GM12878 (cell line): ENCODE measurements around the gene ATXN7L3B.

ENCODE experiments used
- CREM ChIP-seq: IDR thresholded peaks from 2 replicates; pipeline ENCODE4 v1.6.1; 2014; ENCODE audit warnings: antibody characterized with exemption, low read depth
- FOS ChIP-seq: IDR thresholded peaks from 3 replicates; pipeline ENCODE4 v1.6.1; 2011; ENCODE audit warnings: borderline replicate concordance; ENCODE audit not compliant: insufficient read length; ENCODE audit errors: extremely low read depth
- JUNB ChIP-seq: IDR thresholded peaks from 2 replicates; pipeline ENCODE4 v1.6.1; 2016; ENCODE audit warnings: antibody characterized with exemption, mild to moderate bottlenecking
- POLR2A ChIP-seq: IDR thresholded peaks from 2 replicates; pipeline ENCODE4 v1.6.1; 2011; ENCODE audit warnings: low read depth, mild to moderate bottlenecking, low read length
- POLR2AphosphoS5 ChIP-seq: IDR thresholded peaks from 2 replicates; pipeline ENCODE4 v1.6.1; 2011; ENCODE audit warnings: mild to moderate bottlenecking, low read length, inconsistent platforms
- SIN3A ChIP-seq: IDR thresholded peaks from 2 replicates; pipeline ENCODE4 v1.6.1; 2012; ENCODE audit warnings: low read depth, low read length, improper control_type of control experiment
- SP1 ChIP-seq: IDR thresholded peaks from one replicate; pipeline ENCODE4 v1.6.1; 2011; ENCODE audit warnings: low read depth, low read length
- STAT3 ChIP-seq: IDR thresholded peaks from 2 replicates; pipeline ENCODE4 v1.6.1; 2011; ENCODE audit warnings: low read depth, low read length, improper control_type of control experiment
- TCF3 ChIP-seq: IDR thresholded peaks from 2 replicates; pipeline ENCODE4 v1.6.1; 2012; ENCODE audit warnings: low read depth, mild to moderate bottlenecking, low read length, borderline replicate concordance; ENCODE audit not compliant: insufficient read depth
- ZBTB11 ChIP-seq: fragments of 450-650 bp; formaldehyde crosslinking; IDR thresholded peaks from 2 replicates; pipeline ENCODE4 v1.5.0; 2022; ENCODE audit warnings: mild to moderate bottlenecking, missing genetic modification characterization
- TF ChIP-seq, protein P1 (sequence below), 3 experiments: IDR thresholded peaks in 2 of 3; conservative IDR thresholded peaks in 1 of 3; 2 replicates each; pipeline ENCODE4 v1.5.1; 2011; ENCODE audit warnings: low read depth in 3 of 3, low read length in 3 of 3, mild to moderate bottlenecking in 3 of 3, control low read depth in 2 of 3, moderate library complexity in 2 of 3, inconsistent platforms in 1 of 3, mixed read lengths in 1 of 3; ENCODE audit not compliant: control insufficient read depth in 2 of 3, insufficient read depth in 1 of 3; ENCODE audit errors: extremely low read depth in 1 of 3

DNA sequence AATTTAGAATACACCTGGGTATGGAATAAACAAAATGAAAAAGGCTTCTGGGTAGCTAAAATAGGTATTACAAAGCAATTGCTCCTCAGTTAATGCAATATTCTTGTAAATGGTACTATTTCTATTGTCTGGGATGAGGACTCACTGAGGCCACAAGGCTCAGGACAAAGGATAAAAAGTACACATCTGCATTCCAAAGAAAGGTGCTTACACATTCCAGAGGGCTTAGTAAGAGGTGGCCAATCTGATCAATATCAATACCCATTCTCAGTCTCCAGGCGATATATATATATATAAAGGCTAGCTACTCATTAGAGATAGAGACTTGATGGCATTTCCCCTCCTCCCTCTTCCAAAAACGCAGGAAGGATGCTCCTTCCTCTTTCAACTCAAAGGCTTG, 43.8 kb downstream of the ATXN7L3B start:
- TF ChIP-seq, protein P1, sequence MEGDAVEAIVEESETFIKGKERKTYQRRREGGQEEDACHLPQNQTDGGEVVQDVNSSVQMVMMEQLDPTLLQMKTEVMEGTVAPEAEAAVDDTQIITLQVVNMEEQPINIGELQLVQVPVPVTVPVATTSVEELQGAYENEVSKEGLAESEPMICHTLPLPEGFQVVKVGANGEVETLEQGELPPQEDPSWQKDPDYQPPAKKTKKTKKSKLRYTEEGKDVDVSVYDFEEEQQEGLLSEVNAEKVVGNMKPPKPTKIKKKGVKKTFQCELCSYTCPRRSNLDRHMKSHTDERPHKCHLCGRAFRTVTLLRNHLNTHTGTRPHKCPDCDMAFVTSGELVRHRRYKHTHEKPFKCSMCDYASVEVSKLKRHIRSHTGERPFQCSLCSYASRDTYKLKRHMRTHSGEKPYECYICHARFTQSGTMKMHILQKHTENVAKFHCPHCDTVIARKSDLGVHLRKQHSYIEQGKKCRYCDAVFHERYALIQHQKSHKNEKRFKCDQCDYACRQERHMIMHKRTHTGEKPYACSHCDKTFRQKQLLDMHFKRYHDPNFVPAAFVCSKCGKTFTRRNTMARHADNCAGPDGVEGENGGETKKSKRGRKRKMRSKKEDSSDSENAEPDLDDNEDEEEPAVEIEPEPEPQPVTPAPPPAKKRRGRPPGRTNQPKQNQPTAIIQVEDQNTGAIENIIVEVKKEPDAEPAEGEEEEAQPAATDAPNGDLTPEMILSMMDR (IDR thresholded peaks at IDR 0.05 in 2 of 3, conservative IDR thresholded peaks at IDR 0.05 in 1 of 3; ENCODE audit: control insufficient read depth in 2 of 3, extremely low read depth in 1 of 3, insufficient read depth in 1 of 3, low read depth in 3 of 3, low read length in 3 of 3): no peak
- TF ChIP-seq POLR2AphosphoS5 (no peak), CREM (no peak), TCF3 (no peak), JUNB (no peak), SP1 (no peak), SIN3A (no peak), POLR2A (no peak), STAT3 (no peak), ZBTB11 (CRISPR knock-in tag) (no peak), FOS (no peak)
